SKM-1 (cell line): ENCODE data around the gene ALPP.
"Not testable (repeated sequence)": the region's sequence is repeated elsewhere in the genome, so short reads cannot be mapped to it uniquely, and the experiment has no call there.

Source experiments
- DNase-seq: peaks from one replicate; lab custom pipeline; 2025; ENCODE audit not compliant: unreplicated experiment; lab: John Stamatoyannopoulos, UW

Gene ALPP

DNA sequence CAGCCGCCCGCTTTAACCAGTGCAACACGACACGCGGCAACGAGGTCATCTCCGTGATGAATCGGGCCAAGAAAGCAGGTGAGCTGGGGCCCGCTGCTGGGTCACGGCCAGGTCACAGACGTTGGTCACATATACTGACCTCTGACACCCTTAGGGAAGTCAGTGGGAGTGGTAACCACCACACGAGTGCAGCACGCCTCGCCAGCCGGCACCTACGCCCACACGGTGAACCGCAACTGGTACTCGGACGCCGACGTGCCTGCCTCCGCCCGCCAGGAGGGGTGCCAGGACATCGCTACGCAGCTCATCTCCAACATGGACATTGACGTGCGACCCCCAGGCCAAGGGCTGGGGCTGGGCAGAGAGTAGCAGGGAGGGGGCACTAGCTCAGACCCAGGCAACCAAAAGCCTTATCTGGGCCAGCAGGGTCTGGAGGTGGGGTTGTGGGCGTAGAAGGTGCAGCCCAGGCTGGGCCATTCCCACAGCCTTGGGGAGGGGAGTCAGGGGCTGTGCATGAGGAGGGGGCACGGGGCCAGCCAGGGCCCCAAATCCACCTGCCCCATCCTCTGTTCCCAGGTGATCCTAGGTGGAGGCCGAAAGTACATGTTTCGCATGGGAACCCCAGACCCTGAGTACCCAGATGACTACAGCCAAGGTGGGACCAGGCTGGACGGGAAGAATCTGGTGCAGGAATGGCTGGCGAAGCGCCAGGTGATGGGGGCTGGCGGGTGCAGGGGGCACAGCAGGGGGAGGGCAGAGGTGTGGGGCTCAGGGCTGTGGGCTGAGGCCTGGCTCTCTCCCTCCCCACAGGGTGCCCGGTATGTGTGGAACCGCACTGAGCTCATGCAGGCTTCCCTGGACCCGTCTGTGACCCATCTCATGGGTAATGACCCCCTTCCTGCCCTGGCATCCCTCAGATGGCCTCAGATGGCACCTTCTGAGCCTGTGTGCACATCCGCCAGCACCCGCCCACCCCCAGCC, 1.3 kb downstream of the ALPP start:
- DNase-seq: not testable (repeated sequence)

- not testable (repeated sequence) for DNase-seq
Measured at GRCh38 chr2:232381204-232382031, 2.9 kb downstream of the ALPP start.

- DNase-seq: no peak
Measured at GRCh38 chr2:232382331-232383225, 4.0 kb downstream of the ALPP start.

- no peak for DNase-seq
Measured at GRCh38 chr2:232384466-232384865, 5.9 kb downstream of the ALPP start.

GRCh38 chr2:232385058-232385457, 6.5 kb downstream of the ALPP start:
- DNase-seq: not testable (repeated sequence)

DNA sequence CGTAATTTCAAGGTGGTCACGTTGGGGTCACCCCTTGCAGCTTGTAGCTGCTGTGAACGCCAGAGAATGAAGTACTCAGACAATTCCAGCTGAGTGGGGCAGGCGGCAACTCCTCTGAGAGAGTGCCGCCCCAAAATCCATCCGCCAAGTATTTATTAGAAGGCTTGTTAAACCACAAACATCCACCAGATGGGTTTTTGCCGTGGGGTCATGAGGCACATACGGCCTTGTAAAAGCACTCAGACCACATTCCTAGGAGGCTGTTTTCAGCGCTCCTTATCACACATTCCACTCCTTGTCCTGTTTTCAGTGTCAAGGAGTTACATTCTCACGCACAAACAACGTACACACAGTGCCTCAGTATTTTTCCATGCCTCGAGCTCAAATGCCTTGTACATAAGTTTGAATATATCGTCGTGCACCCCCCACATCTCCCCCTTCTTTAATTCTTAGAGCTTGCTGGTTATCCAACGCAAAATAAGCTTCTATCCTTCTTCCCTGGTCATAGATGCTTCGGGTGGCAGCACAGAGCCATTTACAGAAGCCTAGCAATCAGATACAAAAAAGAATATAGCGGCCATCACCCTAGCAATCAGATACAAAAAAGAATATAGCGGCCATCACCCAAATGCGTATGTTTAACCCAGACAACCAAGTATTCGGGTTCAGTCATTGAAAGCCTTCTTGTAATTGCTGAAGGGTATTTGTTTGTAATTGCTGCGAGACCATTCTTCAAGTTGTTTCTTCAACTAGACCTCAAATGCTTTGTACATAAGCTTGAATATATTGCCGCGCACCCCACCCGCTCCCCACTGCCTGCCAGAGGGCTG, 7.3 kb downstream of the ALPP start:
- no peak for DNase-seq

DNA sequence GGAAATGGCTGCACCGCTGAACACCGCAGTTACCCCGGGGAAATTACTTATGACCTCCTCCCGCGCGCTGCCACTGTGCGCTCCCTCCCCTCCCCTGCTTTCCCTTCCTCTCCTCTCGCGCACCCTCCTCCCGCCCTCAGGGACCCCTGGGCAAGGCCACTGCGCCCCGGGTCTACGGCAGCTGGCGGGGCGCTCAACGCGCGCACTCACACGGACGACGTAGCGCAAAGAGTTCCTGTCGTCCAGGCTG, 7.9 kb downstream of the ALPP start:
- no peak for DNase-seq

DNA sequence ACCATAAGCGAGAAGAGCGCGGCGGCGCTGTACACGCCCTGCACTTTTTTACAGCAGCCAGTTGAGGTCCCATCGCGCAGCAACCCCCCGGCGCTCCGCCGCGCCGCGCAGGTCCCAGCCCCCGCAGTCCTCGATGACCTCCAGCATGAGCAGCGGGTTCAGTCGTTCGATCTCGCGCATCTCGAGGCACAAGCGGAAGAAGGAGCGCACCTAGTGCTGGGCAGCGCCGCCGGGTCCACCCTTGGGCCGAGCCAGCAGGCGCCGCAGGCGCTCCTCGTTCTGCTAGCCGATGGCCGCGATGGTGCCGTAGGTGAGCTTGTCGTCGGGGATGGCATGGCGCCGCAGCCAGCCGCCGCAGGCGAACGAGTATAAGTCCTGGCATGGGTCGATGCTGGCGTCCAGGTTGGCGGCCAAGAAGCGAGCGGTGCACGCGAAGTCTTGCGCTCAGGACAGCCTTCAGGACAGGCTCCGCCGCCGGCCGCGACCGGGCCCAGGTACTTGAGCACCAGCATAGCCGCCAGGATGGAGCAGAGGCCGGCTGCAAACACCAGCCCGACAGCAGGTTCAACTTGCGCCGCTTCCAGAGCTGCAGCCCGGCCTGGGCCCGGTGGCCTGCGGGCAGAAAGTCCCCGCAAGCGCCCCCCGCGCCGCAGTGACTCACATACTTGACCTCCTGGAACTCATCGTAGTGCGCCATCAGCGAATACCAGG, 8.3 kb downstream of the ALPP start:
- DNase-seq: no peak

- DNase-seq: no peak
Measured at GRCh38 chr2:232387451-232388171, 9.1 kb downstream of the ALPP start.

GRCh38 chr2:232388324-232388891, 9.9 kb downstream of the ALPP start:
- DNase-seq: no peak

DNA sequence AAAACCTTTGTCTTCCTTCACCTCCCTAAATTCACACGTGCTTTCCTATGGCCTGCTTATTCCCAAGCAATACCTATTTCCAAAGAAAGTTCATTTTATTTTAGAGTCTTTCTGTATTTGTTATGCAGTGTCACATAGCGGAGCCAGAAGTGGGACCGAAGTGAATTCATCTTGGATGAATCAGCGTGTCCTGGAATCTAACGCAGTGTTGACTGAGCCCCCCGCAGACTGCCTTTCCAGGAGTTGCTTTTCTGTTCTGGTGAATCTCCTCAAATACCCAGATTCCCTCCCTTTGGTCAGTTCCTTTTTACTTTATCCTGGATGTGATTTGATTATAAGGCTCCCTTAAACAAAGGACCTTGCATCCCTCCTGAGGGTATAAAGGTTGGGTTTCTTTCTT, 10.8 kb downstream of the ALPP start:
- DNase-seq: no peak

DNA sequence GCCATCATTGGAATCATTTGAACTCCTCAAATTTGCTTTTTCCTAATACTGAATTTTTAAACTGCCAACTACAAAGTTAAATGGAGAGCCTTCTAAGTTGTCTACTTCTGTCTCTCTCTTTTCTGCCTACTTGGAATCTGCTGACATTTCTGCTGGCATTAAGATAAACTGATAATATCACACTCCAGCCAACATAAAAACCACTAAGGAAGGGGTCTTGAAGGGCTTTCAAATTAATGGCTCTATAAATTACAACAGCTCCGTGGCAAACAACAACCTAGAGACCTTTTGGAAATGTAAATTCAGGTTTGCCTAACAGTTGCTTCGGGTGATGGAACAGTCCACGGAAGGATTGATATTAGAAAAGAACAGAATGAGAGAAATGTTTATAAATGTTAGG, 12.1 kb downstream of the ALPP start:
- no peak for DNase-seq

DNA sequence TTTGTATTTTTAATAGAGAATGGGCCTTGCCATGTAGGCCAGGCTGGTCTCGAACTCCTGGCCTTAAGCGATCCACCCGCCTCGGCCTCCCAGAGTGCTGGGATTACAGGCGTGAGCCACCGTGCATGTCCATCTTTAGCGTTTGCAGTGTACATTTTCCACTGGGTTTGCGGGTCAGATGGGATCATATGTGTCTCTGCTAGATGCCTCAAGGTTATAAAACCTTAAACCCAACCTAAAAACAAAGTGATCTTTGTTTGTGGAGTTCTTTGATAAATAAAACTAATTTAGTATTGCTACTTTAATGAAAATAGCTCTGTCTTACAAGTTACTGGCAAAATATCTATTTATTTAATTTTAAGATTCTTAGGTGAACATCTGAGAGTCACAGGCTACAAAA, 15.0 kb downstream of the ALPP start:
- no peak for DNase-seq

GRCh38 chr2:232394431-232394830, 15.9 kb downstream of the ALPP start:
- not testable (repeated sequence) for DNase-seq

DNA sequence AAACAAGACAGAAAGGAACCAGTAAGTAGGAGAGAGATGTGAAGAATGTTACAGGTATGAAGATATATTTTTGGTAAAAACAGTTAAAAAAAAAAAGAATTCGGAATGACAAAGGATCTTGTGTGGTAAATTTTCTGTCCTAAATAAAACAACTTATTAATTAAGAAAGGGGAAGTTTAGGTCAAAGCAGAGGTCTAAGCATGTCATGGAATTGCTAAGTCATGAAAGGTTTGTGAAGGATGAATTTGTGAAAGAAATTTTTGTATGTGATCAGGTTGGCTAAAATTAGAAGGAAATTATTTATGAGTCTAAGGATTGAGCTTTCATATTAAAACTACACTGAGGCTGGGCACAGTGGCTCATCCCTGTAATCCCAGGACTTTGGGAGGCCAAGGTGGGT, 17.0 kb downstream of the ALPP start:
- DNase-seq: no peak

DNA sequence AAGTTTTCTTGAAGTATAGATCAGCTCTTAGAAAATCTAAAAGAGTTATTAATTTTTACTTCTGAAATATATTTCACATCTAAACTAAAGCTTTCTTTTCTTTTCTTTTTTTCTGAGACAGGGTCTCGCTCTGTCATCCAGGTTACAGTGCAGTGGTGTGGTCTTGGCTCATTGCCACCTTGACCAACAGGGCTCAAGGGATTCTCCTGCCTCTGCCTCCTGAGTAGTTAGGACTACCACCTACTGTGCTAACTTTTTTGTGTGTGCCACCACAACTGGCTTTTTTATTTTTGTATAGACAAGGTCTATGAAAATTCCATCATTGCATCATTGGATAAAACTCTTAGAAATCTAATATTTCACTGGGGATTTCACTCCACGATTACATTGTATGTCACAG, 18.1 kb downstream of the ALPP start:
- DNase-seq: no peak

- DNase-seq: no peak
Measured at GRCh38 chr2:232398293-232399034, 19.9 kb downstream of the ALPP start.
